NCI-H2081 treated with DMSO at 0.1 percent for 48 hours (cell line): ENCODE results near the gene SP4.
"Not testable (repeated sequence)": the region's sequence is repeated elsewhere in the genome, so short reads cannot be mapped to it uniquely, and the experiment has no call there.

Experiments
- DNase-seq: peaks from one replicate; lab custom pipeline; 2025; lab: John Stamatoyannopoulos, UW

The SP4 gene

GRCh38 chr7:21526007-21526406 is 98.1 kb downstream of the SP4 start:
- no peak for DNase-seq

GRCh38 chr7:21526448-21526847 is 98.6 kb downstream of the SP4 start:
- no peak for DNase-seq

DNA sequence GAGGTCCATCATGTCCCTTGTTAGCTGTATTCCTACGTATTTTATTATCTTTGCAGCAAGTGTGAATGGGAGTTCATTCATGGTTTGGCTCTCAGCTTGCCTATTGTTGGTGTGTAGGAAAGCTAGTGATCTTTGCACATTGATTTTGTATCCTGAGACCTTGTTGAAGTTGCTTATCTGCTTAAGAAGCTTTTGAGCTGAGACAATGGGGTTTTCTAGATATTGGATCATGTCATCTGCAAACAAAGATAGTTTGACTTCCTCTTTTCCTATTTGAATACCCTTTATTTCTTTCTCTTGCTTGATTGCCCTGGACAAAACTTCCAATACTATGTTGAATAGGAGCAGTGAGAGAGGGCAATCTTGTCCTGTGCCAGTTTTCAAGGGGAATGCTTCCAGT is 104.6 kb downstream of the SP4 start:
- DNase-seq: not testable (repeated sequence)

- DNase-seq: not testable (repeated sequence)
Observed at GRCh38 chr7:21533646-21534045, 105.8 kb downstream of the SP4 start.

DNA sequence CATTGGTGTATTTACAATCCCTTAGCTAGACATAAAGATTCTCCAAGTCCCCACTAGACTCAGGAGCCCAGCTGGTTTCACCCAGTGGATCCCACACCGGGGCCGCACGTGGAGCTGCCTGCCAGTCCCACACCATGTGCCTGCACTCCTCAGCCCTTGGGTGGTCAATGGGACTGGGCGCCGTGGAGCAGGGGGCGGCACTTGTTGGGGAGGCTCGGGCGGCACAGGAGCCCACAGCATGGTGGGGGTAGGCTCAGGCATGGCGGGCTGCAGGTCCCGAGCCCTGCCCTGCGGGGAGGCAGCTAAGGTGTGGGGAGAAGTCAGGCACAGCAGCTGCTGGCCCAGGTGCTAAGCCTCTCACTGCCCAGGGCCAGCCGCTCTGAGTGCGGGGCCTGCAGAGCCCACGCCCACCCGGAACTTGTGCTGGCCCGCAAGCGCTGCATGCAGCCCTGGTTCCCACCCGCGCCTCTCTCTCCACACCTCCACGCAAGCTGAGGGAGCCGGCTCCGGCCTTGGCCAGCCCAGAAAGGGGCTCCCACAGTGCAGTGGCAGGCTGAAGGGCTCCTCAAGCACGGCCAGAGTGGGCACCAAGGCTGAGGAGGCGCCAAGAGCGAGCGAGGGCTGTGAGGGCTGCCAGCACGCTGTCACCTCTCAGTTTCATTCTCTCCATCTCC is 108.7 kb downstream of the SP4 start:
- not testable (repeated sequence) for DNase-seq

GRCh38 chr7:21538936-21539495 is 111.1 kb downstream of the SP4 start:
- no peak for DNase-seq

GRCh38 chr7:21542891-21543527 is 115.1 kb downstream of the SP4 start, which contains the start of gene DNAH11:
Gene DNAH11 (plus strand): TSS chr7:21543039. CDS start chr7:21543246, 207 bp downstream.
- DNase-seq: no peak

DNA sequence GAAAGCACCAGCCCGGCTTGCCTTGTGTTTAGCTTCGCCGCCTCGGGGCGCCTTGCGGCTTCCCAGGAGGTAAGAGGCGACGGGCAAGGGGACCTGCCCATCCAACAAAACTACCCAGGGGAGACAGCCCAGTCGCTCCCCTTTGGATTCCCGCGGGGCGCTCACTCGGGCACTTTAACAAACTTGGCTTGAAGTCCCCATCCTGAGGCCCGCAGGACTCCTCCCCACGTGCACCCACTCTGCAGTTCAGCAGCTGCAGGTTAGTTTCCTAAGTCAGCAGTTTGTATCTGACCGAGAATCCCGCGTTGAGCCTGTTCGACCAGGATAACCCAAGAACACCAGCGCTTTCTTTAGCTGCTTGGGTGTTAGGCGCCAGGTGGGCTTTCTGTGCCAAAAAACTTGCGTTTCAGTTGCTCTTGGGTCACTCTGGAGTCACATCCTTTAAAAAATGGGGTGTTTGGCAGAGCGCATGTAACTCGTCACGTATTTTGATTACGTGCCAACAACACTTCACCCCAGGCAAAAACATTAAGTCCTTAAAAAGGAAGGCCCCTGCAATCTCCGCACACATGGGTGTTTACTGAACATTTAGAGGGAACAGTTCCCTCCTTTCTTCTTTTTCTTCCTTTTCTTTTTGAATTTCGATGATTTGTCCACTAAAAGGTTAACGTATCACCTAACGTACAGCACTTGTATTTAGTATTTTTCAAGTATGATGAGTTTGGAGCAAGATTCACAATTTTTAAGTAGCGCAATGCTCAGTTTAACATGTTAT is 115.8 kb downstream of the SP4 start:
- no peak for DNase-seq

- DNase-seq: no peak
Observed at GRCh38 chr7:21544303-21544656, 116.4 kb downstream of the SP4 start.

DNA sequence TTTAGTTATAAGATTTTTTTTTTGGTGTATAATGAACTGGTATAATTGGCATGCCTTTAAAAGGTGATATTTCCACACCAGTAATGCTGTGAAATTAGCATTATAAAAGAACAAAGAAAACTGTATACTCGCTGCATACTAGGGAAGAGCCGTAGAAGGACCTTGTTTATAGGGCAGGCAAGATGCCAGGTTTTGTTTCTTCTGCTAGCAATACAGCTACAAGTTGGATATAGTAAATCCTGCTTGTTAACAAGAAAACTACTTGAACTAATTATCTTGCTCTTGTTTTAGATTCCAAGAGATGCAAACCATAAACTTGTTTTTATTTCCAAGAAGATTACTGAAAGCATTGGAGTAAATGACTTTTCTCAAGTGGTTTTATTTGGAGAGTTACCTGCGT is 116.8 kb downstream of the SP4 start:
- DNase-seq: no peak

GRCh38 chr7:21547501-21547900 is 119.6 kb downstream of the SP4 start:
- no peak for DNase-seq

DNA sequence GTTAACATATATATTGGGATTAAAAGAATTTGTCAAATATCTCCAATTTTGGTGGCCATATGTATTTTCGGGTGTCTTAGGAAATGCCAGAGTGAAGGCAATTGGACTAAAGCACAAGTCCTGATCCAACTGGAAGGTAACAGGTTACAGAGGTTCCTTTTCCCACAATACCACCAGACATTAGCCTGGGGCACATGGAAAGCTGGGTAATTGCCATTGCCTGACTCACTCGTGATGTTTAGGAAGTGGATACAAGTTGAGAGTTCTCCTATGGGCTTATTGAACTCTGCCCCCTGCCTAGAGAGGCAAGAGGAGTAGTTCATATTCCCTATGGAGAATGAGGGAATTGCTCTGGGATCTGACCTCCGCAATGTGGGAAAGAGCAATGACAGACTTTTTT is 120.6 kb downstream of the SP4 start:
- DNase-seq: no peak

DNA sequence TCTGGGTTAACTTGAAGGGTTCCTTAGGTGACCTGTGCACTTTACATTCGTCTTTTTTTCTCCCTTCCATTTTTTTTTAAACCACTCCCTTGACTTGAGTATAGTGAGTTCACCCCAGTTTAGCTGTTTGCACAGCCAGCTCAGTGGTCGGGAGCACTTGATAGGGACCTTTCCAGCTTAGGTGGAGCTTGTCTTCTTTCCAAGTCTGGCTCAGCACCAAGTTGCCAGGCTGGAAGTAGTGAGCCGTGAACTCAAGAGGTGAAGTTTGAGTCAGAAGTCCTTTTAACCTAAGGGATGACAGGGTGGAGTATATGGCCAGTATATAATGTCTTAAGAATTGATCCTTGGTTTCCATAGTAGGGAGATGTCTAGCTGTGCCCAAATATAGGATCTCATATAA is 122.2 kb downstream of the SP4 start:
- no peak for DNase-seq

GRCh38 chr7:21550821-21551531 is 123.1 kb downstream of the SP4 start:
- DNase-seq: no peak

DNA sequence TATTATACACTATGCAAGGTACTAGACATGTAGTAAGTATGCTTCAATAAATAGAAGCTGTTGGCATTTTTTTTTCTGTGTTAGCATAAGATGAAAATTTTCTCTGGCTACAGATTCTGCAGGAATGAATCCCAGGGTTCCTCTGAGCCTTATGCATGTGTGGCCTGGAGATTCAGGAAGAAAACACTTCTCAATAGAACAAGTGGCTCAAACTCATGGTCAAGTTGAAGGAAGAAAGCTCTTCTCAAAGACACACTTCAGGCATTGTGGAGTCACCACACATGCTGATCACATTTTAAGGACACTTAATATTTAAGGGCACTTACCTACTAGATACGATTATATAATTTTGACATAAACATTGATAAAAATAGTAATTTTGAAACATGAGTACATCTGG is 134.5 kb downstream of the SP4 start:
- DNase-seq: no peak
